Activated T-helper 1 cell treated with anti-CD3 and anti-CD28 coated beads, Interleukin-2, amount 50 U/mL, for 16 hours (primary cell): ENCODE data around the gene PTPDC1.
"Not testable (repeated sequence)": the region's sequence is repeated elsewhere in the genome, so short reads cannot be mapped to it uniquely, and the experiment has no call there.

ENCODE experiments used
- DNase-seq, 2 donors: peaks; one replicate each; pipeline ENCODE4 v3.0.0-alpha.2; 2020; ENCODE audit warnings: low read depth in 1 of 2, low spot score in 1 of 2

Gene PTPDC1

DNA sequence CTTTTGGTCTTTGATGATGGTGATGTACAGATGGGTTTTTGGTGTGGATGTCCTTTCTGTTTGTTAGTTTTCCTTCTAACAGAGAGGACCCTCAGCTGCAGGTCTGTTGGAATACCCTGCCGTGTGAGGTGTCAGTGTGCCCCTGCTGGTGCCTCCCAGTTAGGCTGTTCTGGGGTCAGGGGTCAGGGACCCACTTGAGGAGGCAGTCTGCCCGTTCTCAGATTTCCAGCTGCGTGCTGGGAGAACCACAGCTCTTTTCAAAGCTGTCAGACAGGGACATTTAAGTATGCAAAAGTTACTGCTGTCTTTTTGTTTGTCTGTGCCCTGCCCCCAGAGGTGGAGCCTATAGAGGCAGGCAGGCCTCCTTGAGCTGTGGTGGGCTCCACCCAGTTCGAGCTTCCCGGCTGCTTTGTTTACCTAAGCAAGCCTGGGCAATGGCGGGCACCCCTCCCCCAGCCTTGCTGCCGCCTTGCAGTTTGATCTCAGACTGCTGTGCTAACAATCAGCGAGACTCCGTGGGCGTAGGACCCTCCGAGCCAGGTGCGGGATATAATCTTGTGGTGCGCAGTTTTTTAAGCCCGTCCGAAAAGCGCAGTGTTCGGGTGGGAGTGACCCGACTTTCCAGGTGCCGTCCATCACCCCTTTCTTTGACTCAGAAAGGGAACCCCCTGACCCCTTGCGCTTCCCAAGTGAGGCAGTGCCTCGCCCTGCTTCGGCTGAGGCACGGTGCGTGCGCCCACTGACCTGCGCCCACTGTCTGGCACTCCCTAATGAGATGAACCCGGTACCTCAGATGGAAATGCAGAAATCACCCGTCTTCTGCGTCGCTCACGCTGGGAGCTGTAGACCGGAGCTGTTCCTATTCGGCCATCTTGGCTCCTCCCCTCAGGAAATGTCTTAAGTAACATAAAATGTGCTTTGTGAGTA, 10.2 kb downstream of the PTPDC1 start:
- DNase-seq: not testable (repeated sequence)

DNA sequence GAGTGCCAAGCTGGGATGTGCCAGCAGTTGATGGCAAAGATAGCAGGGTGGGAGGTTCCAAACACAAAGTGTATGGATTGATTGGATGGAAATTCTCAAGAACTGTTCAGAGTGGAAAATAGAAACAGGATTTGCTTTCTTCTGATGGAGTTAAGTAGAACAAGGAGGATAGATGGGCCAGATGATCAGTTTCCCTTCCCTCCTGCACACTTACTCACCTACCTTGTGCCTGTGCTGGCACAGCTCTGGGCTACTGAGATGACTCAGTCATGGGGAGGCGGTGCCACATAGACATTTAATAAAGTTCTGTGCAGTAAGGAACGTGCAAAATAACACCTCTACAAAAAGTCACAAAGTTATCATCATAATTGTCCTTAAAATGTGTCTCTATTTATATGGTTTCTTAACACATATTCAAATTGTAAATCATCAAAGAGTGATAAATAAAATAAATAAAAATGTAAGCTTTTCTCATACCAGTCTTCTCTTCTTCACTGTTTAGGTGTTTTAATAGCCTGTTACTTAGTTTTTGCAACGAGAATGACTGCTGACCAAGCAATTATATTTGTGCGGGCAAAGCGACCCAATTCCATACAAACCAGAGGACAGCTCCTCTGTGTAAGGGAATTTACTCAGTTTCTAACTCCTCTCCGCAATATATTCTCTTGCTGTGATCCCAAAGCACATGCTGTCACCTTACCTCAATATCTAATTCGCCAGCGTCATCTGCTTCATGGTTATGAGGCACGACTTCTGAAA, 12.7 kb downstream of the PTPDC1 start:
- no peak for DNase-seq

GRCh38 chr9:94097788-94098414, 13.6 kb downstream of the PTPDC1 start:
- DNase-seq: no peak

- DNase-seq: no peak
These were observed 16.1 kb downstream of the PTPDC1 start for GRCh38 chr9:94100152-94100879.

DNA sequence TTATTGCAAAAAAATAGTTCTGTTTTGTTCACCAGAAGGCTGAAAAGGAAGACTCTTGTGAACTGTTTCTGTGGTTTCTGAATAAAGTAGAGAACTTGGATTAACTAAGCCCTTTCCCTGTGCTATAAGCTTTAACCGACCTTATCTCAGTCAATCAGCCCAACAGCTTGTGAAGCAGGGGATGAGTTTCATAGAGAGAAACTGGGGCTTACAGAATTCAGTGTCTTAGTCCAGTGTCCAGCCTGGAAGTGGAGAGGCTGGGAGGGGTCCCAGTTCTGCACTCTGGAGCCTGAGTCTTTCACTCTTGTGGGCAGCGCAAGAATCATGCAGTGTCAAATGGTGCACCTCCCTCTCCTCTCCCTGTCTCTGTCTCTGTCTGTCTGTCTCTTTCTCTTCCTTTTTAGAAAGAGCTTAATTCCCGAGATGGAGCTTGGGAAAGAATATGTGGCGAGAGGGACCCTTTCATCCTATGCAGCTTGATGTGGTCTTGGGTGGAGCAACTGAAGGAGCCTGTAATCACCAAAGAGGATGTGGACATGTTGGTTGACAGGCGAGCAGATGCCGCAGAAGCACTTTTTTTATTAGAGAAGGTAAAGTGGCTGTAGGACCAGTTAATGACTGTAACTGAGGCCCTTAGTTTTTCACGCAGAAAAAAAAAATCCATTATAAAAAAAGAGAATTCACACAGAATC, 17.0 kb downstream of the PTPDC1 start:
- no peak for DNase-seq

DNA sequence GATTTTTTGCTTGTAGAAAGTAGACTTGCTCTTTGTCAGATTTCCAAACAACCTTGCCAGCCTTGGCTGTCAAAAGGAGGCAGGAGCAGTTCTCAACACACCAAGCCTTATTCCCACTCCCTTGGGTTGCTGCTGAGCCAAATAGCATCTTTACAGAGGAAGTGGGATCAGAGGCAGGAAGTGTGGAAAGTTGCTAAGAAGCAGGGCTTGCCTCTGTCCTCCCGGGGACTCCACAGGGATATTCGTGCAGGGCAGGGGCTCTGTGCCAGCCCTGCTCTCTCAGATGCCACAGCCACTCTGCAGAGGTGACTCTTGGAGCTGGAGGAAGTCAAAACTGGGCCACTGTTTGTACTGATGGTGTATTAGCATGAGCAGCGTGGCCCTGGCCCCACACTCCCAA, 24.3 kb downstream of the PTPDC1 start:
- no peak for DNase-seq

DNA sequence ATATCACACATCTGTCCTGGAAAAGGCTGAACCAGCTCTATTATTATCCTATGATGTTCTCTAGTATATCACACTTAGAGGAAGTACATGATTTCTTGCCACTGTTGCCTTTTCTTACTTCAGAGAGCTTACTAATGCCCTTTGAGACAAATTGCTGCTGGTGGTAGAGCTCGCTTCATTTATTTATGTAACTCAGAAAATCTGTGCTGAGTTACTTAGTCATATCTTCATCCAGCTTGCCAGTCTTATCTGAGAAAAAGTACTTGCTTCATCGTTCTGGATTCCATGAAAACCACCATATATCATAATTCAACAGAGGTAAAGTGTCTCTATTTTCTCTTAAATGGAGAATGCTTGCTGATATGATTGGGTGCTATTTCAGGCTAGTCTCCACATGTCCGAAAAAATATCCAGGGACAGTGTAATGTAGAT, 26.6 kb downstream of the PTPDC1 start:
- DNase-seq: no peak

DNA sequence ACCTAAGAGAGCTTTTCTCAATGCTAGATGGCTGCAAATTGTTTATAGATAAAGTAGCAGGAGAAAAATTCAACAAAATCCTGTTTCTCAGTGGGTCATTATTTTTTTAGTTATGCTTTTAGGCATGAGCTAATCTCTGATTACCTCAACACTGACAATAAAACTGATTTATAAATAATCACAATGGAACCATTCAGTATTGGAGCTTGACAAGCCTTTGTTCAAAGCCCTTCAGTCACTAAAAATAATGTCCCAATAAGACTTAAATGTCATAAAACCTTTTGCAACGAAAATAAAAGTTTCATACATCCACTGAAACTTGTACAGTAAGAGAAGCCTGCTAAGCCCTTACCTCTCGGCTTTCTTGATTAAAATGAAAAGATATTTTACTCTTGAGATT, 27.2 kb downstream of the PTPDC1 start:
- DNase-seq: no peak

DNA sequence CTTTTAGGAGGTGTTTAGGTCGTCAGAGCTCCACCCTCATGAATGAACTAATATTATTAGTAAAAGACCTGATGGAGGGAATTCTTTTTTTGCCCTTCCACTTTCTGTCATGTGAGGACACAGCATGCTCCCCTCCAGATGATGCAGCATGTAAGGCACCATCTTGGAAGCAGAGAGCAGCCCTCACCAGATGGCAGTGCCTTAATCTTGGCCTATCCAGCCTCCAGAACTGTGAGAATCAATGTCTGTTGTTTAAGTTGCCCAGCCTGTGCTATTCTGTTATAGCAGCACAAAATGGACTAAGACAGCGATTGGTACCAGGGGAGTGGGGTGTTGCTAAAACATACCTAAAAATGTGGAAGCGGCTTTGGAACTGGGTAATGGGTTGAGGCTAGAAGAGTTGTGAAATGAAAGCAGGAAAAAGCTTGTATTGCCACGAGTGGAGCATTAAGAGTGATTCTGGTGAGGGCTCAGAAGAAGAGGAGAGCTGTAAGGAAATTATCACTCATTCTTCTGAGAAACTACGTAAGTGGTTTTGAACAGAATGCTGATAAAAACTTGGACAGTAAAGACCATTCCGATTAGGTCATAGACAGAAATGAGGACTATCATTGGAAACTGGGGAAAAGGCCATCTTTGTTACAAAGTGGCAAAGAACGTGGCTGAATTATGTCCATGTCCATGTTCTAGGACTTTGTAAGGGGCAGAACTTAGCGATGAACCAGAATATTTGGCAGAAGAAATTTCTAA, 28.6 kb downstream of the PTPDC1 start:
- DNase-seq: no peak

DNA sequence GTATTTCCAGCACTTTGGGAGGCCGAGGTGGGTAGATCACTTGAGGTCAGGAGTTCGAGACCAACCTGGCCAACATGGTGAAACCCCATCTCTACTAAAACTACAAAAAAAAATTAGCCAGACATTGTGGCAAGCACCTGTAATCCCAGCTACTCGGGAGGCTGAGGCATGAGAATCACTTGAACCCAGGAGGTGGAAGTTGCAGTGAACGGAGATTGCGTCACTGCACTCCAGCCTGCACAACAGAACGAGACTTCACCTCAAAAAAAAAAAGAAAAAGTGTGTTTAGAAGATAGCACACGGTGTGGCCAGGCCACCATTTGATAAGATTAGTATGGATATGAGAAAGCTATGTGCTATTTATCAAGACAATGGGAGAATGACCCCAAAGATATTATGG, 35.8 kb downstream of the PTPDC1 start:
- DNase-seq: not testable (repeated sequence)

- no peak for DNase-seq
These were observed 36.7 kb downstream of the PTPDC1 start for GRCh38 chr9:94120854-94121376.

- no peak for DNase-seq
These were observed 42.6 kb downstream of the PTPDC1 start for GRCh38 chr9:94126844-94127243.

GRCh38 chr9:94127806-94128205, 43.5 kb downstream of the PTPDC1 start:
- DNase-seq: no peak

DNA sequence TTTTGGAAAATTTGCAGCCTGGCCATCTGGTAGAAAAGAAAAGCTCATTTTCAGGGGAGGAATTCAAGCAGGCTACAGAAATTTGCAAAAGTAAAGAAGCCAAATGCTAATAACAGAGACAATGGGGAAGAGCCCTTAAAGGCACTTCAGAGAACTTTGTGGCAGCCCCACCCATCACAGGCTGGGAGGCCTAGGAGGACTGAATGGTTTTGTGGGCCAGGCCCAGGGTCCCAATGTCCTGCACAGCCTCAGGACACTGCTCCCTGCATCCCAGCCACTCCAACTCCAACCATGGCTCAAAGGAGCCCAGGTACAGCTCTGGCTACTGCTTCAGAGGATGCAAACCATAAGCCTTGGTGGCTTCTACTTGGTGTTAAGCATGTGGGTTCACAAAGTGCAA, 44.3 kb downstream of the PTPDC1 start:
- DNase-seq: no peak

GRCh38 chr9:94134629-94135028, 50.4 kb downstream of the PTPDC1 start:
- no peak for DNase-seq

DNA sequence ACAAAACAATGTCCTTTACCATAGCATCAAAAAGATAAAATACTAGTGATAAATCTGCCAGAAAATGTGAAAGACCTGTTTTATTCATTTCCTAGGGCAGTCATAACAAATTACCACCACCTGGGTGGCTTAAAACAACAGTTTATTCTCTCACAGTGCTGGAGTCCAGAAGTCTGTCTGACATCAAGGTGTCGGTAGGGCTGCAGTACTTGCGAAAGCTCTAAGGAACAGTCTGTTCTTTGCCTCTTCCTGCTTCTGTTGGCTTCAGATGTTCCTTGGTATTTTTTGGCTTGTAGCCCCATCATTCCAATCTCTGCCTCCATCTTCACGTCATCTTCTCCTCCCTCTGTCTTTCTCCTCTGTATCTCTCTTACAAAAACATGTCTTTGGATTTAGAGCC, 51.0 kb downstream of the PTPDC1 start:
- no peak for DNase-seq

GRCh38 chr9:94139672-94140417, 55.6 kb downstream of the PTPDC1 start:
- DNase-seq: no peak

DNA sequence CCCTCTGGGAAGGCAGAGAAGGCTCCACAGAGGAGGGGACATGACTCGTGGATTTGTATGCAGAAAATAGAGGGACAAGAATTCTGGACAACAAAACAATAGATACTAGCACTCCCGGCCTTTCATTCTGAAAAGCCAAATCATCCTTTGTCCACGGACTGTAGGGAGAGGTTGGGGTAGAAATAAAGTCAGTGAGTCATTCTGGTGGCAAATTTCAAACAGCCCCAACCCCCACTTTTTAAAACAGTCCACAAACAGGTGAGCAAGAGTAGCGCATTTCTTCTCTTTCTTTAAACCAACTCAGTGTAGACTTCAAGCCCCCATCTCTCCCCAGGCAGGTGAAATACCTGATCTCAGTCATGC, 56.1 kb downstream of the PTPDC1 start:
- DNase-seq: no peak
